Neural cell (in vitro differentiated cells): ENCODE results near the gene PDLIM5. TPM values are rescaled to one million over a fixed set of nuclear protein-coding genes. Genes with fewer than 3 reads are reported as not detected.

ENCODE experiments used
- H2AFZ ChIP-seq: fragments of 200-600, 300-800 bp; sonication (generic), shearing (Covaris generic); 2 replicates; pipeline ENCODE4 v1.6.0; 2014; ENCODE audit warnings: low read depth, mild to moderate bottlenecking, antibody characterized with exemption, low read length, moderate library complexity
- H3F3A ChIP-seq: fragments of 200-600 bp; shearing (Covaris generic); 2 replicates; pipeline ENCODE4 v1.6.1; 2016; ENCODE audit warnings: mild to moderate bottlenecking, moderate library complexity, mixed read lengths, antibody characterized with exemption, low read length; ENCODE audit not compliant: insufficient read depth, poor library complexity, severe bottlenecking
- H3K27ac ChIP-seq: fragments of 200-600, 300-800 bp; sonication (generic), shearing (Covaris generic); 2 replicates; pipeline ENCODE4 v1.5.1; 2014; ENCODE audit warnings: mild to moderate bottlenecking, low read length, moderate library complexity
- H3K27me3 ChIP-seq: fragments of 300-800, 200-600 bp; sonication (generic), shearing (Covaris generic); 2 replicates; pipeline ENCODE4 v1.6.0; 2014; ENCODE audit warnings: mild to moderate bottlenecking, low read depth, low read length, moderate library complexity; ENCODE audit not compliant: insufficient read depth
- H3K36me3 ChIP-seq: fragments of 300-800, 200-600 bp; sonication (generic), shearing (Covaris generic); 2 replicates; pipeline ENCODE4 v1.5.1; 2014; ENCODE audit warnings: mild to moderate bottlenecking, antibody characterized with exemption, low read length, moderate library complexity; ENCODE audit not compliant: insufficient read depth
- H3K4me2 ChIP-seq: fragments of 300-800, 200-600 bp; sonication (generic), shearing (Covaris generic); 2 replicates; pipeline ENCODE4 v1.6.0; 2014; ENCODE audit warnings: mild to moderate bottlenecking, low read length
- H3K4me3 ChIP-seq: fragments of 300-800, 200-600 bp; sonication (generic), shearing (Covaris generic); 2 replicates; pipeline ENCODE4 v1.5.1; 2014; ENCODE audit warnings: mild to moderate bottlenecking, low read length, moderate library complexity
- H3K79me2 ChIP-seq: fragments of 200-600 bp; shearing (Covaris generic); replicated peaks from 2 replicates; pipeline ENCODE4 v1.6.0; 2014; ENCODE audit warnings: mild to moderate bottlenecking, low read length, moderate library complexity; ENCODE audit not compliant: insufficient read depth
- H3K9ac ChIP-seq: fragments of 300-800, 200-600 bp; sonication (generic), shearing (Covaris generic); 2 replicates; pipeline ENCODE4 v1.6.1; 2016; ENCODE audit warnings: mild to moderate bottlenecking, low read length, mixed read lengths
- H3K9me2 ChIP-seq: fragments of 200-600 bp; shearing (Covaris generic); 2 replicates; pipeline ENCODE4 v1.6.1; 2016; ENCODE audit warnings: mild to moderate bottlenecking, low read length, mixed read lengths; ENCODE audit not compliant: insufficient read depth
- H3K9me3 ChIP-seq: fragments of 200-600, 300-800 bp; sonication (generic), shearing (Covaris generic); 2 replicates; pipeline ENCODE4 v1.6.1; 2016; ENCODE audit warnings: mild to moderate bottlenecking, mixed run types, low read length, moderate library complexity, mixed read lengths
- H4K20me1 ChIP-seq: fragments of 200-600 bp; shearing (Covaris generic); 2 replicates; pipeline ENCODE4 v1.6.1; 2016; ENCODE audit warnings: mild to moderate bottlenecking, mixed run types; ENCODE audit not compliant: insufficient read depth
- CTCF ChIP-seq: fragments of 450-650 bp; IDR thresholded peaks from 2 replicates; pipeline ENCODE4 v1.5.1; 2014; ENCODE audit warnings: antibody characterized with exemption, mild to moderate bottlenecking, moderate library complexity; ENCODE audit not compliant: poor library complexity, severe bottlenecking
- EP300 ChIP-seq: fragments of 450-650 bp; conservative IDR thresholded peaks from 2 replicates; pipeline ENCODE4 v1.6.1; 2014; ENCODE audit warnings: antibody characterized with exemption, mild to moderate bottlenecking, moderate library complexity; ENCODE audit not compliant: poor library complexity, severe bottlenecking
- EZH2 ChIP-seq: fragments of 200-600, 300-800 bp; shearing (Covaris generic), sonication (generic); IDR thresholded peaks from 2 replicates; pipeline ENCODE4 v1.6.1; 2014; ENCODE audit warnings: antibody characterized with exemption, low read length, borderline replicate concordance, mild to moderate bottlenecking; ENCODE audit not compliant: insufficient read depth, poor library complexity, severe bottlenecking
- MXI1 ChIP-seq: fragments of 450-650 bp; conservative IDR thresholded peaks from 2 replicates; pipeline ENCODE4 v1.6.1; 2014; ENCODE audit warnings: antibody characterized with exemption, mild to moderate bottlenecking; ENCODE audit not compliant: poor library complexity, severe bottlenecking
- POLR2AphosphoS5 ChIP-seq: IDR thresholded peaks from 2 replicates; pipeline ENCODE4 v1.6.1; 2012
- RAD21 ChIP-seq: fragments of 450-650 bp; conservative IDR thresholded peaks from 2 replicates; pipeline ENCODE4 v1.6.1; 2014; ENCODE audit warnings: antibody characterized with exemption, mild to moderate bottlenecking, moderate library complexity
- REST ChIP-seq: IDR thresholded peaks from 2 replicates; pipeline ENCODE4 v1.6.1; 2012; ENCODE audit warnings: borderline replicate concordance
- SMC3 ChIP-seq: fragments of 450-650 bp; conservative IDR thresholded peaks from 2 replicates; pipeline ENCODE4 v1.6.1; 2014; ENCODE audit warnings: antibody characterized with exemption, mild to moderate bottlenecking, moderate library complexity; ENCODE audit not compliant: poor library complexity
- TAF1 ChIP-seq: IDR thresholded peaks from 2 replicates; pipeline ENCODE4 v1.6.1; 2012; ENCODE audit warnings: low read depth
- polyA plus RNA-seq: library from polyadenylated mRNA; depleted of rRNA; stranded (reverse); fragments of >200 nt; gene quantifications from 2 replicates; pipeline ENCODE4 v1.2.3, GENCODE V29; 2014

Gene PDLIM5
- polyA plus RNA-seq, 1 donor from 2014 or later: 1.6 TPM

- no peaks in the 10 kb centered on the region for H3K36me3 ChIP-seq
- H3K27ac ChIP-seq: no peak overlapping the region
- TF ChIP-seq CTCF (no peak), POLR2AphosphoS5 (no peak), EZH2 (no peak)
- no peaks in the 10 kb centered on the region for H3K9me2 ChIP-seq
- H3K9ac ChIP-seq: no peak overlapping the region
- H3K4me2 ChIP-seq: no peak overlapping the region
- no peaks in the 10 kb centered on the region for H4K20me1 ChIP-seq
- H3F3A ChIP-seq: no peaks in the 10 kb centered on the region
- no peaks in the 10 kb centered on the region for H3K9me3 ChIP-seq
- H2AFZ ChIP-seq: no peak overlapping the region
- no peak overlapping the region for H3K4me3 ChIP-seq
- H3K27me3 ChIP-seq: no peaks in the 10 kb centered on the region
- no peaks in the 10 kb centered on the region for H3K79me2 ChIP-seq
Measured at GRCh38 chr4:94507708-94508107, 56.0 kb downstream of the PDLIM5 start.

- H3K79me2 ChIP-seq: no peaks in the 10 kb centered on the region
- TF ChIP-seq REST (no peak), RAD21 (no peak), POLR2AphosphoS5 (no peak), EZH2 (no peak), TAF1 (no peak), CTCF (no peak), MXI1 (no peak), EP300 (no peak), SMC3 (no peak)
- no peak overlapping the region for H3K27ac ChIP-seq
- no peak overlapping the region for H2AFZ ChIP-seq
- no peak overlapping the region for H3K4me3 ChIP-seq
- H3K9me3 ChIP-seq: no peaks in the 10 kb centered on the region
- H3K9me2 ChIP-seq: no peaks in the 10 kb centered on the region
- no peaks in the 10 kb centered on the region for H4K20me1 ChIP-seq
- H3F3A ChIP-seq: no peaks in the 10 kb centered on the region
- no peak overlapping the region for H3K9ac ChIP-seq
- no peak overlapping the region for H3K4me2 ChIP-seq
- no peaks in the 10 kb centered on the region for H3K36me3 ChIP-seq
- no peaks in the 10 kb centered on the region for H3K27me3 ChIP-seq
Measured at GRCh38 chr4:94508296-94508695, 56.6 kb downstream of the PDLIM5 start.
